GM19467 (cell line): Measurements from ENCODE around the gene MTG1.
"Not testable (repeated sequence)": the region's sequence is repeated elsewhere in the genome, so short reads cannot be mapped to it uniquely, and the experiment has no call there.

Experiments used
- ATAC-seq: cut with Tn5 transposase; IDR thresholded peaks from one replicate; pipeline ENCODE4 v1.9.1; 2021; ENCODE audit warnings: mild to moderate bottlenecking, moderate library complexity; ENCODE audit not compliant: unreplicated experiment

Gene MTG1

DNA sequence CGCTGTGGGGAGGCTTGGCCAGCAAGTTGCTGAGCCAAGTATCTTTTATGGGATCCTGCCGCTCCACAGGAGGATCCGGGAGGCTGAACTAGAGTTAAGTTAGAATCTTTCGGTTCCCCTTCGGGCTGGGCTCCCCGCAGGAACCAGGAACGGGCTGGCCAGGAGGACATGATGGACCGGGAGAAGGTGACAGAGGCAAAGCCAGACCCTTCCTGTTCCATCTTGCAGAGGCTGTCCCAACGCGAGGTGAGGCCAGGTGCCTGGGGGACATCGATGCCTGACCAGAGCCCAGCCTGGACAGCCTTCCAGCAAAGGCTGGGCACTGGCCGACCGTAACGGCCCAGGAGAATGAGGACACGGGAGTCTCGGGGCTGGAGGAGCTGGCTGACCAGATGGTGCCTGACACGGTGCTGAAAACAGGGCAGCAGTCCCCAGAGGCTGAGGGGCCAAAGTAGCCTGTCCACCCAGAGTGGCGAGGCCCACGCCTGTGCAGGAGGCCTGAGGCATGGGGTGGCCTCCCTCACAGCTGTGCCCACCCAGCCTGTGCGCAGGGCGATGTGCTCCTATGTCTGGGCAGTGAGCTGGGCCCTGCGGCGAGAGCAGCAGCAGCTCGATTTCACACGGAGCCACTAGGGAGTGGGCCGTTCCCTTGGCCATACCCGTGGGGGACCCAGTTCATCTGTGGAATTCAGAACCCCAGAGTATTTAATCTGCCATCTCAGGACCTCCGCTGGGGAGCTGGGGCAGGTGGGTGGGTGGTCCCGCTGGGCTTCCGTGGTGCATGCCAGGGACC is 16.7 kb upstream of the MTG1 start:
- ATAC-seq, result no peak

GRCh38 chr10:133377818-133378250 is 16.1 kb upstream of the MTG1 start:
- ATAC-seq, result no peak

GRCh38 chr10:133378251-133379096 is 15.5 kb upstream of the MTG1 start:
- peak; percentile 40 for ATAC-seq

- peak; percentile 37 for ATAC-seq
These were observed 14.7 kb upstream of the MTG1 start, which contains the start of gene PAOX for GRCh38 chr10:133379152-133379800. Gene PAOX, plus strand, starts transcription at chr10:133379262. Its CDS starts 55 bp downstream, at chr10:133379317.

DNA sequence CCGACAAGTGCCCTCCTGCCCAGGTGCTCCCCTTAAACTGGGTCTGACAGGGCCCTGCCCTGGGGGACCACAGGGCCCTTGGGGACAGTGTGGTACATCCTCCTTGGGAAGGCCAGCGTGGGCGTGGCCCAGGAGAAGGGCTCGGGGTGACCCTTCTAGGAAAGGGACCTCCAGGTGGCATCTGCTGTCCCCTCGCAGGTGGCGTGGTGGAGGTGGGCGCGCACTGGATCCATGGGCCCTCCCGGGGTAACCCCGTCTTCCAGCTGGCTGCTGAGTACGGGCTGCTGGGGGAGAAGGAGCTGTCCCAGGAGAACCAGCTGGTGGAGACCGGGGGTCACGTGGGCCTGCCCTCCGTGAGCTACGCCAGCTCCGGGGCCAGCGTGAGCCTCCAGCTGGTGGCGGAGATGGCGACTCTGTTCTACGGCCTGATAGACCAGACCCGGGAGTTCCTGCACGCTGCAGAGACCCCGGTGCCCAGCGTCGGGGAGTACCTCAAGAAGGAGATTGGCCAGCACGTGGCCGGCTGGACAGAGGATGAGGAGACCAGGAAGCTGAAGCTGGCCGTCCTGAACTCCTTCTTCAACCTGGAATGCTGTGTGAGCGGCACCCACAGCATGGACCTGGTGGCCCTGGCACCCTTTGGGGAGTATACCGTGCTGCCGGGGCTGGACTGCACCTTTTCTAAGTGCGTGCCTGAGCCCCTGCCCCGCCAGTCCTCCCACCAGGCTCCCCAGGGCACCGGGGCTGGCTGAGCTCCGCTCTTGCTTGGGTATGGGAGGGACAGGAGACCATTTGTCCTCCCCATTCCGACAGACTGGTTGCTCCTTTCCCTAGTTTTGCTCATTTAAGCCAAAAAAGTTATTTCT is 13.9 kb upstream of the MTG1 start:
- no peak for ATAC-seq

DNA sequence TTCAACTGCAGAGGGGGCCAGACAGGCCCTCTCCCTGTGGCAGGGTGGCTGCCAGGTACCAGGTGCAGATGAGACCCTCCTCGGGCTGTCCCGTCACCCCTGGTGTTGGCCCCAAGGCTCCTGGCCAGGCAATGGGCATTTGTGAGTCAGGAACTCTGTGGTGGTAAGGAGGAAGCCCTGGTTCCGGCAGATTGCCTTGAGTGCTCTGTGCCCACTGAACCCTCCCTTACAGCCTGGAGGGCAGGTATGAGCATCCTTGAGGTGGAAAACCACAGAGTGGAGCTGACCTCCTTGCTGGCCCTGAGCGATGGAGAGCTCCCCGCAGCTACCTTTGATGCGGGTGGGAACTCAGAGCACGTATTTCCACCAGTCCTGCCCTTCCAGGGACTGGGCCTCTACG is 12.9 kb upstream of the MTG1 start:
- no peak for ATAC-seq

- no peak for ATAC-seq
These were observed 10.4 kb upstream of the MTG1 start for GRCh38 chr10:133383551-133383950.

GRCh38 chr10:133384071-133384470 is 9.9 kb upstream of the MTG1 start:
- no peak for ATAC-seq

DNA sequence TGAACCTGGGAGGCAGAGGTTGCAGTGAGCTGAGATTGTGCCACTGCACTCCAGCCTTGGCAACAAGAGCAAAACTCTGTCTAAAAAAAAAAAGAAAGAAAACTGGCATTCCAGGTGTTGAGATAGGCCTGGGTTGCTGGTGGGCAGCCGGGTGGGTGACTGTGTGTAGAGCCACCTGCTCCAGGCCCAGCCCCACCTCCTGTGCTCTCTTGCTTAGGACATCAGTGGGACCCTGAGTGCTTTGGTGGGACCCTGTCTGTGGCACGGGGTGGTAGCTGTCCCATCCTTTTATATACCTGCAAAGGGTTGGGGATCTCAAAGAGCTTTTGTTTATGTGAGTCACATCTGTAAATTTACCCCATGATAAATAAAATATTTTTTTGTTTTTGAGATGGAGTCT is 8.7 kb upstream of the MTG1 start:
- no peak for ATAC-seq

DNA sequence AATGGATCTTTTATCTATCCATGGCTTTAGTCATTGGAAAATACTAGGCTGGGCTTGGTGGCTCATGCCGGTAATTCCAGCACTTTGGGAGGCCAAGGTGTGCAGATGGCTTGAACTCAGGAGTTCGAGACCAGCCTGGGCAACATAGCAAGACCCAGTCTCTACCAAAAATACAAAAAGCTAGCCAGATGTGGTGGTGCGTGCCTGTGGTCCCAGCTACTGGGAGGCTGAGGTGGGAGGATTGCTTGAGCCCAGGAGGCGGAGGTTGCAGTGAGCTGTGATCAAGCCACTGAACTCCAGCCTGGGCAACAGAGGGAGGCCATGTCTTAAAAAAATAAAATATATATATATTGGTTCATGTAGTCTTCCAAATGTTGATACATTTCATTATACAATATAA is 7.0 kb upstream of the MTG1 start:
- ATAC-seq, result not testable (repeated sequence)

GRCh38 chr10:133388236-133388972 is 5.6 kb upstream of the MTG1 start:
- peak; percentile 5 for ATAC-seq

DNA sequence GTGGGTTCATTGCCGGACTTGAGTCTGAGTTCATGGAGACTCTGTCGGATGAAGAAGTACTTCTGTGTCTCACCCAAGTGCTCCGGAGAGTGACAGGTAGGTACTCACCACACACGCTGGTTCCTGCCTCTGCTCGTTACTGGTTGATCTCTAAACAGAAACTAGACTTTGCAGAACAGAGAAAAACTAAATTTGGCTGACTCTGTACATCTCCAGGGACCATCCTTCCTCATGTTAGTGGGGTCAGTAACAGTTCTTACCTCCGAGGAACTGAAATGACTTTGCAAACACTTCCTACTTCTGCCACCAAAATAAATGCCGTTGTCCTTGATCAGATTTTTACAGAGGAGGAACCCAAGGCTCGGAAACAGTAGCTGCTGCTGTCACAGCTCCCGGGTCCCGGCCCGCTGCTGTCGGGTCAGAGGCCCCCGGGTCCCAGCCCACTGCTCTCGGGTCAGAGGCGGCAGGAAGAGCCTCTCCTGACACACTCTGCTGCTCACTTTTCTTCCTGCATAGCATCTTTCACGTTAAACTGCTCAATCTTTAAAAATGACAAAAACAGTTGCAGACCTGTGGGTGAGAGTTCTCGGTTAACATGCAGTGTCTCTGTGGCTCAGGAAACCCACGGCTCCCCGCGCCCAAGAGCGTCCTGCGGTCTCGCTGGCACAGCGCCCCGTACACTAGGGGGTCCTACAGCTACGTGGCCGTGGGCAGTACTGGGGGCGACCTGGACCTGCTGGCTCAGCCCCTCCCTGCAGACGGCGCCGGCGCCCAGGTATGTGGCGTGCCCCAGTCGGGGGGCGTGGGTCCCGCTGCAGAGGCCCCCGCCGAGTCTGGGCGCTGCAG is 4.8 kb upstream of the MTG1 start:
- peak; percentile 77 for ATAC-seq

GRCh38 chr10:133390597-133391248 is 3.2 kb upstream of the MTG1 start:
- ATAC-seq, result no peak

DNA sequence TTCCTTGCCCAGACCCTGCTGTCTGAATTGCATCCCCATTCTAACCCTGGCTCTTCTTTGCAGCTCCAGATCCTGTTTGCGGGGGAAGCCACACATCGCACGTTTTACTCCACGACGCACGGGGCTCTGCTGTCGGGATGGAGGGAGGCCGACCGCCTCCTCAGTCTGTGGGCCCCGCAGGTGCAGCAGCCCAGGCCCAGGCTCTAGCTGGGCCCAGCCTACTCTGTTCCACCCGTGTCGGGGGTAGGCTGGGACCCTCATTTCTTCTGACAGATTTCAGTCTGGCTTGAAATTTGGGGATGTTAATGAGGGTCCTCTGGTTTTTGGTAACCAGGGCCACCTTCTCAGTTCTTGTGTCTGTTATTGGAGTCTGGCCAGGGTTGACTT is 2.7 kb upstream of the MTG1 start:
- ATAC-seq, result no peak

DNA sequence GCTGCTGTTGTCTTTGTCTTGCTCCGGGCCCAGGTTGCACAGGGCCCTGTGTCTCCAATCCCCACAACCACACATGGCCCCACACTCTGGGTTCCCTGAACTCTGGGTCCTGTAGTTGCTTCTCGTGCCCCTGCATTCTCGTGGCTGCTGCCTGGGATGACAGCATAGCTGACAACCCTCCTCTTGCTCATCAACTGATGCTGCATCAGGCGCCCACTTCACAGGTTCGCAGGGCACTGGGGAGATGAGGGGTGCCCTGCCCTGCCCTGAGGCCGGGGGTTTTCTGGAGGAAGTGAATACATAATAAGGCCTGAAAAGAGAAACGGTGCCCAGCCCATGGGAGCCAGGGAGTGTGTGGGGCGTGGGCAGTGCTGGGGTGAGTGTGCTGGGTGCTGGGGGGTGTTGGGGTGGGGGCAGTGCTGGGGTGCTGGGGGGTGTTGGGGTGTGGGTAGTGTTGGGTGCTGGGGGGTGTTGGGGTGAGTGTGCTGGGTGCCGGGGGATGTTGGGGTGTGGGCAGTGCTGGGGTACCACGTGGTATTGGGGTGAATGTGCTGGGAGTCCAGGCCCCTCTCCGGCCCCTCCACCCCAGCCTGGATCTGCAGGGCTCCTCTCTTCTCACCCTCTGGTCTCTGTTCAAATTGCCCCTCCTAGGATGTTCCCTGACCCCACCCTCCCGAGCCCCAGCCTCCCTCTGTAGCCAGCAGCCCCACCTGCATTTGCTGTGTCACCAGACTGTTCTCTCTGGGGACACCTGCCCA is 2.0 kb upstream of the MTG1 start:
- ATAC-seq, result no peak

GRCh38 chr10:133393401-133394063 is 425 bp upstream of the MTG1 start:
- no peak for ATAC-seq

DNA sequence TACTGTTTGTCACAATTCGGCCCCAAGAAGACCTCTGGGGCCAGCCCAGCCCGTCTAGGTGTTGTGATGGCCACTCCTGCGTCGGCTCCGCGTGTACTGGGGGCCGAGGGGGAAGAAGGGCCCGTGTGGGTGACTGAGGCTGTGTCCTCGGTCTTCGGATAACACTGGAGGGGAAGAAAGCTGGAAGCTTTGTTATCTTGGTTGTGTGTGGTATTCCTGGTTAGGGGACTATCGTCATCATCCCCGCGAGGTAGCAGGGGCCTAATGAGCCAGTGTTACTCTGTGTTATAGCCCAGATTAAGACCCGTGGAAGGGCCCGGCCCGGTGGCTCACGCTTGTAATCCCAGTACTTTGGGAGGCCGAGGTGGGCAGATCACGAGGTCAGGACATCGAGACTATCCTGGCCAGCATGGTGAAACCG is 854 bp downstream of the MTG1 start:
- no peak for ATAC-seq
